GM19468 (cell line): Measurements from ENCODE around the gene IMPG2.

Experiments
- ATAC-seq: cut with Tn5 transposase; IDR thresholded peaks from one replicate; pipeline ENCODE4 v1.9.1; 2021; ENCODE audit warnings: mild to moderate bottlenecking, moderate library complexity, moderate number of reproducible peaks; ENCODE audit not compliant: unreplicated experiment; ENCODE audit errors: extremely low read depth

The IMPG2 gene

GRCh38 chr3:101244212-101244575 lies 76.2 kb downstream of the IMPG2 start:
- no peak for ATAC-seq

GRCh38 chr3:101243285-101244211 lies 76.8 kb downstream of the IMPG2 start:
- no peak for ATAC-seq

- ATAC-seq, result no peak
Observed at GRCh38 chr3:101240719-101241399, 79.5 kb downstream of the IMPG2 start.

- ATAC-seq, result no peak
Observed at GRCh38 chr3:101235048-101235447, 85.3 kb downstream of the IMPG2 start.

- ATAC-seq, result no peak
Observed at GRCh38 chr3:101230618-101231017, 89.8 kb downstream of the IMPG2 start.

- ATAC-seq, result no peak
Observed at GRCh38 chr3:101229681-101230080, 90.7 kb downstream of the IMPG2 start.

GRCh38 chr3:101228441-101228840 lies 91.9 kb downstream of the IMPG2 start:
- ATAC-seq, result no peak

GRCh38 chr3:101224739-101225138 lies 95.6 kb downstream of the IMPG2 start:
- no peak for ATAC-seq

GRCh38 chr3:101223016-101223415 lies 97.4 kb downstream of the IMPG2 start:
- no peak for ATAC-seq

GRCh38 chr3:101219842-101220560 lies 100.4 kb downstream of the IMPG2 start:
- ATAC-seq, result no peak

- no peak for ATAC-seq
Observed at GRCh38 chr3:101217472-101218245, 102.7 kb downstream of the IMPG2 start.

GRCh38 chr3:101216710-101217465 lies 103.5 kb downstream of the IMPG2 start:
- ATAC-seq, result no peak

GRCh38 chr3:101212730-101213129 lies 107.6 kb downstream of the IMPG2 start:
- no peak for ATAC-seq

- no peak for ATAC-seq
Observed at GRCh38 chr3:101204246-101204645, 116.1 kb downstream of the IMPG2 start.

GRCh38 chr3:101203411-101203810 lies 117.0 kb downstream of the IMPG2 start:
- no peak for ATAC-seq

GRCh38 chr3:101202640-101203039 lies 117.7 kb downstream of the IMPG2 start:
- ATAC-seq, result no peak

GRCh38 chr3:101200461-101200860 lies 119.9 kb downstream of the IMPG2 start:
- no peak for ATAC-seq

- ATAC-seq, result no peak
Observed at GRCh38 chr3:101195951-101196713, 124.2 kb downstream of the IMPG2 start.

GRCh38 chr3:101194392-101194791 lies 126.0 kb downstream of the IMPG2 start:
- ATAC-seq, result no peak
